ENCODE results near the gene WNT2B. TPM values are rescaled to one million over a fixed set of nuclear protein-coding genes. Genes with fewer than 3 reads are reported as not detected.

Gene WNT2B
- total RNA-seq, 1 experiment from 2014 or later: 0.75 TPM

- DNase-seq (ENCODE audit: unreplicated experiment): no peak
- TF ChIP-seq CTCF (IDR thresholded peaks at IDR 0.05; ENCODE audit: unreplicated experiment): no peak
- peaks cover 35% of the 10 kb centered on the region for H3K36me3 Mint-ChIP-seq (ENCODE audit: insufficient read depth, unreplicated experiment)
- BruUV-seq (replicated peaks): no TSS peak
- H3K27me3 Mint-ChIP-seq (ENCODE audit: insufficient read depth, unreplicated experiment): no peaks in the 10 kb centered on the region
- POLR2A ChIA-PET: interaction anchor here (1.5 kb wide), 1 partner anchor 20 kb away, joined by 6 read pairs; no protein-coding TSS in a partner anchor
- no peaks in the 10 kb centered on the region for H3K9me3 Mint-ChIP-seq (ENCODE audit: unreplicated experiment)
- no peaks in the 10 kb centered on the region for H3K4me1 Mint-ChIP-seq (ENCODE audit: insufficient read depth, unreplicated experiment)
- intact Hi-C loops (cut with micrococcal nuclease): no loop called here
- CTCF ChIA-PET: interaction anchor here (0.5 to 2.7 kb wide), 2 partner anchors 23 to 30 kb away, joined by 3 to 10 read pairs; no protein-coding TSS in a partner anchor
- no peak overlapping the region for H3K4me3 Mint-ChIP-seq (ENCODE audit: unreplicated experiment)
- H3K27ac Mint-ChIP-seq (ENCODE audit: low read depth, unreplicated experiment): no peak overlapping the region
Observed at GRCh38 chr1:112524251-112524650, 15.5 kb downstream of the WNT2B start.

- ChIA-PET POLR2A (interaction anchor here (1.5 kb wide), 1 partner anchor 20 kb away, joined by 6 read pairs; no protein-coding TSS in a partner anchor), CTCF (interaction anchor here (2.7 kb wide), 1 partner anchor 23 kb away, joined by 10 read pairs; no protein-coding TSS in a partner anchor)
- no peak for TF ChIP-seq CTCF (IDR thresholded peaks at IDR 0.05; ENCODE audit: unreplicated experiment)
- H3K4me3 Mint-ChIP-seq (ENCODE audit: unreplicated experiment): no peak overlapping the region
- no peaks in the 10 kb centered on the region for H3K27me3 Mint-ChIP-seq (ENCODE audit: insufficient read depth, unreplicated experiment)
- H3K27ac Mint-ChIP-seq (ENCODE audit: low read depth, unreplicated experiment): no peak overlapping the region
- no TSS peak for BruUV-seq (replicated peaks)
- H3K9me3 Mint-ChIP-seq (ENCODE audit: unreplicated experiment): no peaks in the 10 kb centered on the region
- H3K36me3 Mint-ChIP-seq (ENCODE audit: insufficient read depth, unreplicated experiment): peaks cover 42% of the 10 kb centered on the region
- no peaks in the 10 kb centered on the region for H3K4me1 Mint-ChIP-seq (ENCODE audit: insufficient read depth, unreplicated experiment)
- intact Hi-C loops (cut with micrococcal nuclease): no loop called here
- no peak for DNase-seq (ENCODE audit: unreplicated experiment)
Observed at GRCh38 chr1:112524986-112525385, 16.2 kb downstream of the WNT2B start.

- intact Hi-C loops (cut with micrococcal nuclease): no loop called here
- POLR2A ChIA-PET: interaction anchor here (1.0 kb wide), 1 partner anchor 11 kb away, joined by 4 read pairs; no protein-coding TSS in a partner anchor
- TF ChIP-seq CTCF (IDR thresholded peaks at IDR 0.05; ENCODE audit: unreplicated experiment): no peak
- no peaks in the 10 kb centered on the region for H3K27me3 Mint-ChIP-seq (ENCODE audit: insufficient read depth, unreplicated experiment)
- no peak overlapping the region for H3K27ac Mint-ChIP-seq (ENCODE audit: low read depth, unreplicated experiment)
- no peaks in the 10 kb centered on the region for H3K4me1 Mint-ChIP-seq (ENCODE audit: insufficient read depth, unreplicated experiment)
- H3K4me3 Mint-ChIP-seq (ENCODE audit: unreplicated experiment): no peak overlapping the region
- H3K9me3 Mint-ChIP-seq (ENCODE audit: unreplicated experiment): no peaks in the 10 kb centered on the region
- CTCF ChIA-PET: interaction anchor here (0.7 to 0.8 kb wide), 2 partner anchors 12 to 157 kb away, joined by 4 read pairs; no protein-coding TSS in a partner anchor
- H3K36me3 Mint-ChIP-seq (ENCODE audit: insufficient read depth, unreplicated experiment): peaks cover 40% of the 10 kb centered on the region
- no TSS peak for BruUV-seq (replicated peaks)
- no peak for DNase-seq (ENCODE audit: unreplicated experiment)
Observed at GRCh38 chr1:112527266-112528010, 18.7 kb downstream of the WNT2B start.

- Mint-ChIP-seq H3K4me3 (ENCODE audit: unreplicated experiment) (no peak overlapping the region), H3K36me3 (ENCODE audit: insufficient read depth, unreplicated experiment) (peaks cover 36% of the 10 kb centered on the region), H3K27ac (ENCODE audit: low read depth, unreplicated experiment) (no peak overlapping the region), H3K9me3 (ENCODE audit: unreplicated experiment) (no peaks in the 10 kb centered on the region), H3K4me1 (ENCODE audit: insufficient read depth, unreplicated experiment) (no peaks in the 10 kb centered on the region), H3K27me3 (ENCODE audit: insufficient read depth, unreplicated experiment) (no peaks in the 10 kb centered on the region)
- ChIA-PET CTCF (interaction anchor here (0.6 to 0.9 kb wide), 3 partner anchors 11 to 81 kb away, joined by 3 to 4 read pairs (median 3); no protein-coding TSS in a partner anchor), POLR2A (interaction anchor here (1.0 kb wide), 1 partner anchor 11 kb away, joined by 4 read pairs; no protein-coding TSS in a partner anchor)
- intact Hi-C loops (cut with micrococcal nuclease): no loop called here
- no peak for TF ChIP-seq CTCF (IDR thresholded peaks at IDR 0.05; ENCODE audit: unreplicated experiment)
- no TSS peak for BruUV-seq (replicated peaks)
- DNase-seq (ENCODE audit: unreplicated experiment): no peak
Observed at GRCh38 chr1:112528076-112528475, 19.3 kb downstream of the WNT2B start.
